ENCODE data around the gene MTAP. TPM values are rescaled to one million over a fixed set of nuclear protein-coding genes. Genes with fewer than 3 reads are reported as not detected.

MTAP gene
- total RNA-seq, 1 donor: 36.7 TPM

- H3K4me3 ChIP-seq (ENCODE audit: low read depth, low read length): no peak overlapping the region
- no peak for TF ChIP-seq CTCF (IDR thresholded peaks at IDR 0.05; ENCODE audit: insufficient read depth, low read depth, low read length)
- peak; percentile 41 for DNase-seq (ENCODE audit: low read depth)
These were observed 37.6 kb upstream of the MTAP start for GRCh38 chr9:21764846-21765245.

GRCh38 chr9:21766096-21766495 is 36.3 kb upstream of the MTAP start:
- no peak for TF ChIP-seq CTCF (IDR thresholded peaks at IDR 0.05; ENCODE audit: insufficient read depth, low read depth, low read length)
- DNase-seq (ENCODE audit: low read depth): no peak
- no peak overlapping the region for H3K4me3 ChIP-seq (ENCODE audit: low read depth, low read length)

GRCh38 chr9:21770871-21771560 is 31.4 kb upstream of the MTAP start:
- no peak overlapping the region for H3K4me3 ChIP-seq (ENCODE audit: low read depth, low read length)
- DNase-seq (ENCODE audit: low read depth): peak; percentile 60
- TF ChIP-seq CTCF (IDR thresholded peaks at IDR 0.05; ENCODE audit: insufficient read depth, low read depth, low read length): no peak

GRCh38 chr9:21777701-21778100 is 24.7 kb upstream of the MTAP start:
- no peak for TF ChIP-seq CTCF (IDR thresholded peaks at IDR 0.05; ENCODE audit: insufficient read depth, low read depth, low read length)
- H3K4me3 ChIP-seq (ENCODE audit: low read depth, low read length): no peak overlapping the region
- DNase-seq (ENCODE audit: low read depth): peak; percentile 77

GRCh38 chr9:21778304-21778703 is 24.1 kb upstream of the MTAP start:
- H3K4me3 ChIP-seq (ENCODE audit: low read depth, low read length): no peak overlapping the region
- DNase-seq (ENCODE audit: low read depth): peak; percentile 78
- no peak for TF ChIP-seq CTCF (IDR thresholded peaks at IDR 0.05; ENCODE audit: insufficient read depth, low read depth, low read length)

- no peak for TF ChIP-seq CTCF (IDR thresholded peaks at IDR 0.05; ENCODE audit: insufficient read depth, low read depth, low read length)
These were observed 23.0 kb upstream of the MTAP start for GRCh38 chr9:21779397-21779796.

GRCh38 chr9:21781656-21782055 is 20.8 kb upstream of the MTAP start:
- no peak overlapping the region for H3K4me3 ChIP-seq (ENCODE audit: low read depth, low read length)
- DNase-seq (ENCODE audit: low read depth): no peak
- TF ChIP-seq CTCF (IDR thresholded peaks at IDR 0.05; ENCODE audit: insufficient read depth, low read depth, low read length): no peak

More at GRCh38 chr9:21779397-21779796, 23.0 kb upstream of the MTAP start:
- H3K4me3 ChIP-seq (ENCODE audit: low read depth, low read length): no peak overlapping the region
- DNase-seq (ENCODE audit: low read depth): no peak

All from fibroblast of villous mesenchyme (primary cell).